MM.1S (cell line): Measurements from ENCODE around the gene PLEKHG4.

Experiments
- DNase-seq: peaks from one replicate; pipeline ENCODE4 v3.0.0-alpha.2; 2015
- H2AFZ ChIP-seq: fragments of 300-600 bp; sonication (generic); 2 replicates; pipeline ENCODE4 v1.6.0; 2016; ENCODE audit warnings: antibody characterized with exemption, low read length
- H3F3A ChIP-seq: fragments of 300-600 bp; sonication (generic); 2 replicates; pipeline ENCODE4 v1.6.1; 2016; ENCODE audit warnings: mild to moderate bottlenecking, antibody characterized with exemption, low read length, moderate library complexity, mixed read lengths; ENCODE audit not compliant: insufficient read depth
- H3K27ac ChIP-seq: fragments of 300-600 bp; sonication (generic); 2 replicates; pipeline ENCODE4 v1.5.1; 2016; ENCODE audit warnings: mild to moderate bottlenecking, low read length
- H3K27me3 ChIP-seq: fragments of 300-600 bp; sonication (generic); replicated peaks from 2 replicates; pipeline ENCODE4 v1.6.0; 2016; ENCODE audit warnings: low read length; ENCODE audit not compliant: insufficient read depth
- H3K36me3 ChIP-seq: fragments of 300-600 bp; sonication (generic); replicated peaks from 2 replicates; pipeline ENCODE4 v1.6.1; 2016; ENCODE audit warnings: mild to moderate bottlenecking, low read length, mixed read lengths; ENCODE audit not compliant: insufficient read depth
- H3K4me1 ChIP-seq: fragments of 300-600 bp; sonication (generic); 2 replicates; pipeline ENCODE4 v1.6.1; 2016; ENCODE audit warnings: low read length, mixed read lengths
- H3K4me2 ChIP-seq: fragments of 300-600 bp; sonication (generic); 2 replicates; pipeline ENCODE4 v1.6.0; 2016; ENCODE audit warnings: low read depth, low read length
- H3K4me3 ChIP-seq: fragments of 300-600 bp; sonication (generic); 2 replicates; pipeline ENCODE4 v1.5.1; 2016; ENCODE audit warnings: low read length, mixed read lengths
- H3K79me2 ChIP-seq: fragments of 300-600 bp; sonication (generic); 2 replicates; pipeline ENCODE4 v1.6.1; 2016; ENCODE audit warnings: mixed run types, low read length, mixed read lengths
- H3K9ac ChIP-seq: fragments of 300-600 bp; sonication (generic); 2 replicates; pipeline ENCODE4 v1.6.1; 2016; ENCODE audit warnings: low read length, mixed read lengths
- H3K9me2 ChIP-seq: fragments of 300-600 bp; sonication (generic); replicated peaks from 2 replicates; pipeline ENCODE4 v1.6.1; 2016; ENCODE audit warnings: mild to moderate bottlenecking, low read length, mixed read lengths; ENCODE audit not compliant: insufficient read depth
- H3K9me3 ChIP-seq: fragments of 300-600 bp; sonication (generic); replicated peaks from 2 replicates; pipeline ENCODE4 v1.6.1; 2016; ENCODE audit warnings: mild to moderate bottlenecking, low read length, mixed read lengths; ENCODE audit not compliant: insufficient read depth
- H4K20me1 ChIP-seq: fragments of 300-600 bp; sonication (generic); 2 replicates; pipeline ENCODE4 v1.6.1; 2016; ENCODE audit warnings: mild to moderate bottlenecking, low read length, moderate library complexity, mixed read lengths; ENCODE audit not compliant: insufficient read depth
- EZH2 ChIP-seq: fragments of 300-600 bp; sonication (generic); optimal IDR thresholded peaks from 2 replicates; pipeline ENCODE3; 2017; ENCODE audit warnings: low read depth, mild to moderate bottlenecking, antibody characterized with exemption, low read length, mixed read lengths
- EZH2phosphoT487 ChIP-seq: fragments of 300-600 bp; sonication (generic); IDR thresholded peaks from 2 replicates; pipeline ENCODE4 v1.6.1; 2018; ENCODE audit warnings: antibody characterized with exemption, low read length
- TF ChIP-seq, protein P1 (sequence below): fragments of 300-600 bp; sonication (generic); IDR thresholded peaks from 2 replicates; pipeline ENCODE4 v1.5.1; 2016; ENCODE audit warnings: antibody characterized with exemption, low read length, mixed read lengths

PLEKHG4 gene, protein sequence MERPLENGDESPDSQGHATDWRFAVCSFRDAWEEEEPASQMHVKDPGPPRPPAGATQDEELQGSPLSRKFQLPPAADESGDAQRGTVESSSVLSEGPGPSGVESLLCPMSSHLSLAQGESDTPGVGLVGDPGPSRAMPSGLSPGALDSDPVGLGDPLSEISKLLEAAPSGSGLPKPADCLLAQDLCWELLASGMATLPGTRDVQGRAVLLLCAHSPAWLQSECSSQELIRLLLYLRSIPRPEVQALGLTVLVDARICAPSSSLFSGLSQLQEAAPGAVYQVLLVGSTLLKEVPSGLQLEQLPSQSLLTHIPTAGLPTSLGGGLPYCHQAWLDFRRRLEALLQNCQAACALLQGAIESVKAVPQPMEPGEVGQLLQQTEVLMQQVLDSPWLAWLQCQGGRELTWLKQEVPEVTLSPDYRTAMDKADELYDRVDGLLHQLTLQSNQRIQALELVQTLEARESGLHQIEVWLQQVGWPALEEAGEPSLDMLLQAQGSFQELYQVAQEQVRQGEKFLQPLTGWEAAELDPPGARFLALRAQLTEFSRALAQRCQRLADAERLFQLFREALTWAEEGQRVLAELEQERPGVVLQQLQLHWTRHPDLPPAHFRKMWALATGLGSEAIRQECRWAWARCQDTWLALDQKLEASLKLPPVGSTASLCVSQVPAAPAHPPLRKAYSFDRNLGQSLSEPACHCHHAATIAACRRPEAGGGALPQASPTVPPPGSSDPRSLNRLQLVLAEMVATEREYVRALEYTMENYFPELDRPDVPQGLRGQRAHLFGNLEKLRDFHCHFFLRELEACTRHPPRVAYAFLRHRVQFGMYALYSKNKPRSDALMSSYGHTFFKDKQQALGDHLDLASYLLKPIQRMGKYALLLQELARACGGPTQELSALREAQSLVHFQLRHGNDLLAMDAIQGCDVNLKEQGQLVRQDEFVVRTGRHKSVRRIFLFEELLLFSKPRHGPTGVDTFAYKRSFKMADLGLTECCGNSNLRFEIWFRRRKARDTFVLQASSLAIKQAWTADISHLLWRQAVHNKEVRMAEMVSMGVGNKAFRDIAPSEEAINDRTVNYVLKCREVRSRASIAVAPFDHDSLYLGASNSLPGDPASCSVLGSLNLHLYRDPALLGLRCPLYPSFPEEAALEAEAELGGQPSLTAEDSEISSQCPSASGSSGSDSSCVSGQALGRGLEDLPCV

DNA sequence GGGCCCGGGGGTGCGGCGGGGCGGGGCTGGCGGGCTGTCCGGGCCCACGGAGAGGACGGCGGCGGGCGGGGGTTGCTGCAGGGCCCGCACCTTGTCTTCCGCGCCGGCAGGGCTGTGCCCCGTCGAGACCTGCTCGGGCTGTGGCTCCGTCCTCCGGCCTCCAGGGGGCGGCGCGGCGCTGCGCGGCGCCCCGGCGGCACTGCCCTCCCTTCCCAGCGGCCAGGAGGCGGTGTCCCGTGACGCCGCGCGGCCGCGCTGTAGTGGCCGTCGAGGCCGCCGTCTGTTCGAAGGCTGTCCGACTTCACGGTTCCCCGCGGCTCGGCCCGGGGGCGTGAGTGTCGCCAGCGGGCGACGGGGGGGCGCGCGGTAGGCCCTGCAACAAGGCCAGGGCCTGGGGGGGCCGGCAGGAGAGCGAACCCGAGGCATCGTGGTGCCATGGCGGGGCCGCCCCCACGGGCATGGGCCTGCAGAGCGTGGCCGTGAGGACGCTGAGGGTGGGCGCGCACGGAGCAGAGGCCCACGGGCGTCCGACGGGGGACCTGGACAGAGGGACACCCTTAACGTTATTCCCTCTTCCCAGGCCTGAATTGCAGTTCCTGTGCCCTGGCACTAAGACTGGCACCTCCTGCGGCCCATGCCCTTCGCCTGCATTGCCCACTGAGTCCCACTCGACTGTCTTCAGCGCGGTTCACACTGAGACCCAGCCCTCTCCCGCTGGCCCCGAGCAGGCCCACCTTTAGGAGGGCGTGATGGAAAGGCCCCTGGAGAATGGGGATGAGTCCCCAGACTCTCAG lies at the start of gene PLEKHG4:
PLEKHG4 (plus strand) TSS at position 237 of the 794 bp plus-strand sequence; CDS start at position 750, 513 bp downstream.
- H3K4me3 ChIP-seq = peak within 1 kb of the TSS; percentile 89
- H3K9ac ChIP-seq = peak within 1 kb of the TSS; percentile 80
- no peak within 1 kb of the TSS for H3K27ac ChIP-seq

DNA sequence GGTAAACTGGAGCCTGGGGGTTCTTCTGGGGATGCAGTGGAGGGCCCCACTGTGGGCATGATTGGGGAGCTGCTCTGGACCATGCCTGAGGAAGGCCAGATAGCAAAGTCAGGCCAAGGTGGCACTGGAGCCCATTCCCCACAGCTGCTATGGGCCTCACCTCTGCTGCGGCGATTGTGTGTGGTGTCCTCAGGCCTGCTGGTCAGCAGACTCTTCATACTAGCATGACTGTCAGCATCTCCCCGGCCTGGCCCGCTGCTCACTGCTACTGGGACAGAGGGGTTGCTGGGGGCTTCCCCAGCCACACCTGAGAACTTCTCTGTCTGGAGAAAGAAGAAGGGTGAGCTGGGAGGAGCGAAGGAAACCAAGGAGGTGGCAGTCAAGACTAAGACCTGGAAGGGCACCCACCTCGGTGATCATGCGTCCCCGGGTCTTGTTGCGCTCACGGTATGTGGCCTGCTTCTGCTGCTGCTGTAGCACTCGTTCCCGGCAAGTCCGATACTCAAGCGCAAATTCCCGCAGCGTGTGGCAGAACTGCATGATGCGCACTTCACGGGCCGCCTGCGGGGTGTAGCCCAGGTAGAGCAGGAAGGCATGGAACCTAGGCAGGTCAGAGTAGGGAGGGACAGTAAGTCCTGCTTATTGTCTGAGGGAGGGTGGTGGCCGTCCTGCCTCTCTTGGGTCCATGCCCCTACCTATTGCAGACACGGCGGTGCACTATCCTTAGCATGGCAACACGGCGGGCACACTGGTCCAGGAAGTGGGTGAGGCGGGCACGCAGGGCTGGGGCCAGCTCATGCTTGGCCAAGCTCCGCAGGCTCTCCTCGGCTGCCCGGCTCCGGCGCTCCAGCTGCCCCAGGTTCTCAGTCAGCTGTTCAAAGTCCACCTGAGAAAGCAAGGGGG lies 49.2 kb upstream of the PLEKHG4 start:
- Histone ChIP-seq H3K9ac (no peak overlapping the region), H3K27me3 (no peaks in the 10 kb centered on the region), H3K27ac (no peak overlapping the region), H3K4me3 (no peak overlapping the region), H3F3A (no peaks in the 10 kb centered on the region; the same call in none of the 2 replicates), H3K4me2 (no peak overlapping the region), H2AFZ (no peak overlapping the region), H3K9me3 (no peaks in the 10 kb centered on the region), H3K4me1 (peaks cover 12% of the 10 kb centered on the region), H3K79me2 (peaks cover 31% of the 10 kb centered on the region), H3K36me3 (no peaks in the 10 kb centered on the region; the same call in 1 of the 2 replicates), H4K20me1 (no peaks in the 10 kb centered on the region), H3K9me2 (no peaks in the 10 kb centered on the region)
- TF ChIP-seq EZH2phosphoT487 (no peak), EZH2 (no peak)
- TF ChIP-seq, protein P1, sequence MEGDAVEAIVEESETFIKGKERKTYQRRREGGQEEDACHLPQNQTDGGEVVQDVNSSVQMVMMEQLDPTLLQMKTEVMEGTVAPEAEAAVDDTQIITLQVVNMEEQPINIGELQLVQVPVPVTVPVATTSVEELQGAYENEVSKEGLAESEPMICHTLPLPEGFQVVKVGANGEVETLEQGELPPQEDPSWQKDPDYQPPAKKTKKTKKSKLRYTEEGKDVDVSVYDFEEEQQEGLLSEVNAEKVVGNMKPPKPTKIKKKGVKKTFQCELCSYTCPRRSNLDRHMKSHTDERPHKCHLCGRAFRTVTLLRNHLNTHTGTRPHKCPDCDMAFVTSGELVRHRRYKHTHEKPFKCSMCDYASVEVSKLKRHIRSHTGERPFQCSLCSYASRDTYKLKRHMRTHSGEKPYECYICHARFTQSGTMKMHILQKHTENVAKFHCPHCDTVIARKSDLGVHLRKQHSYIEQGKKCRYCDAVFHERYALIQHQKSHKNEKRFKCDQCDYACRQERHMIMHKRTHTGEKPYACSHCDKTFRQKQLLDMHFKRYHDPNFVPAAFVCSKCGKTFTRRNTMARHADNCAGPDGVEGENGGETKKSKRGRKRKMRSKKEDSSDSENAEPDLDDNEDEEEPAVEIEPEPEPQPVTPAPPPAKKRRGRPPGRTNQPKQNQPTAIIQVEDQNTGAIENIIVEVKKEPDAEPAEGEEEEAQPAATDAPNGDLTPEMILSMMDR = no peak
- DNase-seq = no peak

More for the DNA sequence above, at the start of gene PLEKHG4:
- no peaks in the 10 kb centered on the region for H3K9me3 ChIP-seq
- peak within 1 kb of the TSS; percentile 85 for H2AFZ ChIP-seq
- no peaks in the 10 kb centered on the region for H4K20me1 ChIP-seq
- H3K9me2 ChIP-seq = no peaks in the 10 kb centered on the region
- no peaks in the 10 kb centered on the region for H3K27me3 ChIP-seq
- H3K4me2 ChIP-seq = peak within 1 kb of the TSS; percentile 97
- no peaks in the 10 kb centered on the region for H3K36me3 ChIP-seq
- peaks cover 14% of the 10 kb centered on the region for H3K79me2 ChIP-seq
- TF ChIP-seq, protein P1 = peak; percentile 67
- no peak for TF ChIP-seq EZH2
- H3F3A ChIP-seq = no peaks in the 10 kb centered on the region
- DNase-seq = peak; percentile 87
- H3K4me1 ChIP-seq = peaks cover 5% of the 10 kb centered on the region; the same call in 1 of the 2 replicates
